Choroid plexus epithelial cell (primary cell): ENCODE measurements around the gene CDH4.

Source experiments
- DNase-seq: peaks from one replicate; pipeline ENCODE4 v3.0.0-alpha.2; 2010; ENCODE audit warnings: low read depth
- H3K4me3 ChIP-seq: 2 replicates; pipeline ENCODE4 v1.5.1; 2011; ENCODE audit warnings: low read depth, mild to moderate bottlenecking, control low read depth, low read length, moderate library complexity
- CTCF ChIP-seq: conservative IDR thresholded peaks from 2 replicates; pipeline ENCODE4 v1.5.1; 2011; ENCODE audit warnings: low read depth, mild to moderate bottlenecking, control low read depth, inconsistent platforms, low read length, moderate library complexity

The CDH4 gene

GRCh38 chr20:61461461-61461860 lies 209.4 kb downstream of the CDH4 start:
- no peak for DNase-seq
- H3K4me3 ChIP-seq = no peak overlapping the region
- TF ChIP-seq CTCF = no peak

DNA sequence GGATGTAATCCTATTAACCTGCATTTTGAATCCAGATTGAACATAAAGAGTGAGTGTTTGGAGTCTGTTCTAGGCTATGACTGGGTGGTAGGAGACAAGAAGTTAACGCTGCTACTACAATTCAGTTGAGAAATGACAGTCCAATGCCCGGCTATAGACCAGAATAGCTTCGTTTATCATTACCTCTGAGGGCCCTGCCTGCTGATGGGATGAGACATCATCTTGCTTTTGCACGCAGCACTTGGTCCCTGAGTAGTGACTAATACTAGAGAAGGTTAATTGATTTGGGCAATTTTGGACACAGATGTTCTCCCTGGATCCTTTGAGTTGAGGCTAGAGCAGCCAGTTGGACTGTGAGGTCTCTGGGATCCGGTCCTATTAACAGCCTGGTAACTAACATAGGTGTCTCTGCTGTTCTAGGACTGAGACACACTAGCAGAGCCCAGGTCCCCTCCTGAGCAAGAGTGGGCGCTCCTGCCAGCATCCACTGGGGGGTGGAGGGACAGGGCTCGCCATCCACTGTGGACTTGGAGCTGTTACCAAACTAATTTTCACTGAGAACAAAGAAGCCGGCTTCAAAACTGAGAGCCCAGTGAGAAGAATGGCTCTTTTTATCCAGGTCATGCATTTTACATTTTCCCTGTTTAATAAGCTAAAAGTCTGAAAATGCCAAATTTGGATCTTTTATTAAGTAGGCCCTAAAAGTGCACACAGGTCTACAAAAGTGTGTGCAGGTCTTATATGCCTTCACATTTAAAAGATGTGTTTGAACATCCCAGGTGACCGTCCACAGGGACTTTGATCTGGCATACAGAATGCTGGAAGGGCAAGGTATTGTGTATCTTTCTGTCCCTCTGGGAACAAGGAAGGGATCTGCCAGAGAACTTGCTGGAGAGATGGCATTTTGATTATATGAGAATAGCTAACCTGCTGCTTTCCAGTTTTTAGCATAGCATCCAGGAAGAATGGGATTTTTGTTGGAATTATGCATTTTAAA lies 212.5 kb downstream of the CDH4 start:
- TF ChIP-seq CTCF = no peak
- no peak overlapping the region for H3K4me3 ChIP-seq
- no peak for DNase-seq

- no peak overlapping the region for H3K4me3 ChIP-seq
- TF ChIP-seq CTCF = no peak
- DNase-seq = no peak
Observed at GRCh38 chr20:61475729-61476128, 223.7 kb downstream of the CDH4 start.

- H3K4me3 ChIP-seq = no peak overlapping the region
- no peak for DNase-seq
- TF ChIP-seq CTCF = no peak
Observed at GRCh38 chr20:61476956-61477355, 224.9 kb downstream of the CDH4 start.

DNA sequence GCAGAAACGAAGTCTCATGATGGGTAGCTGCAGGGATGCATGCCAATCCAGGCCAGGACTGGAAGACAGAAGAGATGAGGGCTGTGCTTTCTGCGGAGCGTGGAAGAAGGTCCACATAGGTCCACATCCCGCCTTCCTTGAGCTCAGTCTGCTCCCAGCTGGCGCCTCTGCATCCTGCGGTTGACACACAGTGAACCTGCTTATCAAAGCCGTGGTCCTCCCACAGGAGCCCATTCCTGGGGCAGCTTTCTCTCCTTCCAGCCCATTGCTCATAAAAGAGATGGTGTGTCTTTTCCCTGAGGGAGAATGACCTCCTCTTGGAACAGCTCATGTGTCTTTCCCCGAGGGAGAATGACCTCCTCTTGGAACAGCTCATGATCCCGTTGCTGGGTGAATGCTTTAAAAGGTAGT lies 225.4 kb downstream of the CDH4 start:
- no peak overlapping the region for H3K4me3 ChIP-seq

GRCh38 chr20:61478094-61478493 lies 226.0 kb downstream of the CDH4 start:
- TF ChIP-seq CTCF = no peak
- no peak overlapping the region for H3K4me3 ChIP-seq
- DNase-seq = no peak

More for the DNA sequence above, 225.4 kb downstream of the CDH4 start:
- TF ChIP-seq CTCF = no peak
- DNase-seq = no peak
